Epithelial cell of esophagus (primary cell): ENCODE data around the gene NCOA7.

ENCODE experiments used
- DNase-seq: peaks from one replicate; pipeline ENCODE4 v3.0.0; 2010; ENCODE audit warnings: low read depth
- H3K4me3 ChIP-seq: 2 replicates; pipeline ENCODE4 v1.5.1; 2011; ENCODE audit warnings: mild to moderate bottlenecking, low read length, control low read depth
- TF ChIP-seq, protein P1 (sequence below): IDR thresholded peaks from 2 replicates; pipeline ENCODE4 v1.5.1; 2011; ENCODE audit warnings: low read depth, mild to moderate bottlenecking, low read length, control low read depth, inconsistent platforms; ENCODE audit not compliant: insufficient read depth; ENCODE audit errors: missing control alignments

Gene NCOA7

DNA sequence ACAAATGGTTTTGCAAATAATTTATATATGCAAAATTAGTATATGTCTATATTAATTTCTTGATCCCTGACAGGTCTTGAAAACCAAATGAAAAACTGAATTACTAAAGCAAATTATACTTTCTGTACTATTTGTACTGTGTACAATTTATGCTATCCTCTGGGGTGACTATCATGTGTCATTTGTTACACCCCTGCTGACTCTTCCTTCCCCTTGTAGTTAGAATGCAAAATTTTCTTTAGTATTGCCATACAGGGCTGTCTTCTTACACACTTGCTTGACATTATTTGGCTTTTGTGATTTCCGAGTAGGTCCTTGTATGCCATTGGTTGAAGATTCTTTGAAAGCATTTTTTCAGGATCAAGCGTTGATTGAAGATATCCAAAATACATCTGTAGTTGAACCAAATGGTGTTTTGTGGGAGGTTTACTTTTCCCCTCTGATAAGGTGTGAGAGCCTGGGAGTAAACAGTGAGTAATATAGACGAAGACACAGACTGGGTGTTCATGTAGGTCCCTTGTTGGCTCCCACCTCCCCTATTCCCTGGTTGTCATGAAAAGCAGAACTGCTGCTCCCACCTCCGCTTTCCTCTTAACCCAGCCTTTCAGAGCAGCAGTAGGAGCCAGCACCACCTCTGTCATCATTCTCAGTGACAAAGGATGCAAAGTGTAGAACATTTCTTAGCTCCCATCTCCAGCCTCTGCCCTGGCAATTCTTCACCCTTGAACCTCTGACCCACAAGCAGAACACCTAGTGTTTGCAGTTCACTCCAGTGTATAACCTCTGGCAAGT, 29.0 kb downstream of the NCOA7 start:
- no peak for DNase-seq
- TF ChIP-seq, protein P1, sequence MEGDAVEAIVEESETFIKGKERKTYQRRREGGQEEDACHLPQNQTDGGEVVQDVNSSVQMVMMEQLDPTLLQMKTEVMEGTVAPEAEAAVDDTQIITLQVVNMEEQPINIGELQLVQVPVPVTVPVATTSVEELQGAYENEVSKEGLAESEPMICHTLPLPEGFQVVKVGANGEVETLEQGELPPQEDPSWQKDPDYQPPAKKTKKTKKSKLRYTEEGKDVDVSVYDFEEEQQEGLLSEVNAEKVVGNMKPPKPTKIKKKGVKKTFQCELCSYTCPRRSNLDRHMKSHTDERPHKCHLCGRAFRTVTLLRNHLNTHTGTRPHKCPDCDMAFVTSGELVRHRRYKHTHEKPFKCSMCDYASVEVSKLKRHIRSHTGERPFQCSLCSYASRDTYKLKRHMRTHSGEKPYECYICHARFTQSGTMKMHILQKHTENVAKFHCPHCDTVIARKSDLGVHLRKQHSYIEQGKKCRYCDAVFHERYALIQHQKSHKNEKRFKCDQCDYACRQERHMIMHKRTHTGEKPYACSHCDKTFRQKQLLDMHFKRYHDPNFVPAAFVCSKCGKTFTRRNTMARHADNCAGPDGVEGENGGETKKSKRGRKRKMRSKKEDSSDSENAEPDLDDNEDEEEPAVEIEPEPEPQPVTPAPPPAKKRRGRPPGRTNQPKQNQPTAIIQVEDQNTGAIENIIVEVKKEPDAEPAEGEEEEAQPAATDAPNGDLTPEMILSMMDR: no peak
- no peak overlapping the region for H3K4me3 ChIP-seq

DNA sequence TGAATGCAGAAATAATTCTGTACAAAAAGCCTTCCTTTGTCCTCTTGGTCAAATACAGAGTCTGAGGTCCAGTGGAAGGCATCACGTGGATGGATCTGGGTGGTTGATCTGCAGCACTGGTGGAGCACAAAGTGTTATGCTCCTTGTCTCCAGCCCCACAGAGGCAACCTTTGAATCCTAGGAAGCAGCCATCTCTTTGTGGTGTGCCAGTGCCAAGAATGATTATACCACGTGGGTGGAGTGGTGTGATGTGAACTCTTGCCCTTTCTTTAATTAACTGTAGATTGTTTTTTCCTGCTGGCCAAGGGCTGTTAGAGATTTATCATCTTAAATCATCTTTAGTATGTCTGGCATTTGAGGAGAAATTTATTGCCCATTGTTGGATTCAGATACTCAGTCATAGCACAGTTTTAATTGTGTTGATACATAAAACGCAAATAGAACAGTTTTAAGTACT, 31.1 kb downstream of the NCOA7 start:
- no peak overlapping the region for H3K4me3 ChIP-seq
- TF ChIP-seq, protein P1: no peak
- DNase-seq: no peak

DNA sequence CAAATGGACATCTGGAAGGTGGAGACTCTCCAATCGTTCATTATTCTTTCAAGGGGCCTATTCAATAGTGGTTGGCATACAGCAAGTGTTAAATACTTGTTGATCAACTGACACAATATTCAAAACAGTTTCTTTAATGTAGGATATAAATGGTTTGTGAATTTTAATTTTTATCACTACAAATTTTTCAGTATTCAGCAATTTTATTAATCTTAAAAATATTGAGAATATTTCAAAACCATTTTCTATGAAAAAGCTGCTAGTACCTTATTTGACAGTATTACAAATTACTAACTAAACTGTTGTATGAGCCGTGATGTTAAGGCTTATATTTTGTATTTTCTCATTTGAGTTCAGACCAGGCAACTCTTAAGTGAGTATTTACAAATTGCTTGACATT, 32.4 kb downstream of the NCOA7 start:
- TF ChIP-seq, protein P1: no peak
- H3K4me3 ChIP-seq: no peak overlapping the region
- no peak for DNase-seq

DNA sequence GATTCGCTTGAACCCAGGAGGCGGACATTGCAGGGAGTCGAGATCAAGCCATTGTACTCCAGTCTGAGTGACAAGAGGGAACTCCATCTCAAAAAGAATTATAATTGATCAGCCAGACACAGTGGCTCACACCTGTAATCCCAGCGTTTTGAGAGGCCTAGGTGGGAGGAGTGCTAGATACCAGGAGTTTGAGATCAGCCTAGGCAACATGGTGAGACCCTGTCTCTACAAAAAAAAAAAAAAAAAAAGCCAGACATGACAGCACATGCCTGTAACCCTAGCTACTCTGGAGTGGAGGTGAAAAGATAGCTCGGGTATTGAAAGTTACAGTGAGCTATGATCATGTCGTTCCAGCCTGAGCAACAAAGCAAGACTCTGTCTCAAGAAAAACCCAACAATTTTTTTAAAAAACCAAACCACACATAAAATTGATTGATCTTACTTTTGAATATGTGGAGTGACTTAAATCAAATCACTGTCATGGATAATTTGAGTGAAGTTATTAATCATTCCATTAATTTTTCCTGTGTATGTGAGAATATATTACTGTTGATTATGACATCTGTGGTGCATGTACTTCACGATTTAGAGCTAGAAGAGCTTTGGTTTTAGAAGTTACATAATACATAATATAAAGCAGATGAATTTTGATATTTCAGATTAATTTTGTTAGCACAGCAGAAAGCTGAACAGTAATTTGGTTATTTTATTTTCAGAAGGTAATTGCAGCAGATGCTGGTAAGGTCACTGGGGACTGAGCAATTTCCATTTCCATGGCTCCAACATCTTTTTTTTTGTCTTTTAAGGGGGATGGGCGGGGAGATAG, 34.4 kb downstream of the NCOA7 start:
- DNase-seq: no peak
- TF ChIP-seq, protein P1: no peak
- H3K4me3 ChIP-seq: no peak overlapping the region

DNA sequence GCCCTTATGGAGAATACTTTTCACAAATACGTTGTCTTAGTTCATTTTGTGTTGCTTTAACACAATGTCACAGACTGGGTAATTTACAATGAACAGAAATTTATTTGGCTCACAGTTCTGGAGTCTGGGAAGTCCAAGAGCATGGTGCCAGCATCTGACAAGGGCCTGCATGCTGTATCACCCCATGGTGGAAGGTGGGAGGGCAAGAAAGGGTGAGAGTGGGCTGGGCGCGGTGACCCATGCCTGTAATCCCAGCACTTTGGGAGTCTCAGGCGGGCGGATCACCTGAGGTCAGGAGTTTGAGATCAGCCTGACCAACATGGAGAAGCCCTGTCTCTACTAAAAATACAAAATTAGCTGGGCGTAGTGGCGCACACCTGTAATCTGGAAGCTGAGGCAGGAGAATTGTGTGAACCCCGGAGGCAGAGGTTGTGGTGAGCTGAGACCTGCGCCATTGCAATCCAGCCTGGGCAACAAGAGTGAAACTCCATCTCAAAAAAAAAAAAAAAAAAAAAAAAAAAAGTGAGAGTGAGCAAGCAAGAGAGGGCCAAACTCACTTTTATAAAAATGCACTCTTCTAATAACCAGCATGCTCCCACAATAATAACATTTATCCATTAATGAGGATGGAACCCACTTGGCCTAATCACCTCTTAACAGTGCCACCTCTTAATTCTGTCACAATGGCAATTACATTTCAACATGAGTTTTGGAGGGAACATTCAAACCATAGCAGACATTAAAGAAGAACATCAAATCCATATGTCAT, 36.1 kb downstream of the NCOA7 start:
- TF ChIP-seq, protein P1: no peak
- H3K4me3 ChIP-seq: no peak overlapping the region
- no peak for DNase-seq

DNA sequence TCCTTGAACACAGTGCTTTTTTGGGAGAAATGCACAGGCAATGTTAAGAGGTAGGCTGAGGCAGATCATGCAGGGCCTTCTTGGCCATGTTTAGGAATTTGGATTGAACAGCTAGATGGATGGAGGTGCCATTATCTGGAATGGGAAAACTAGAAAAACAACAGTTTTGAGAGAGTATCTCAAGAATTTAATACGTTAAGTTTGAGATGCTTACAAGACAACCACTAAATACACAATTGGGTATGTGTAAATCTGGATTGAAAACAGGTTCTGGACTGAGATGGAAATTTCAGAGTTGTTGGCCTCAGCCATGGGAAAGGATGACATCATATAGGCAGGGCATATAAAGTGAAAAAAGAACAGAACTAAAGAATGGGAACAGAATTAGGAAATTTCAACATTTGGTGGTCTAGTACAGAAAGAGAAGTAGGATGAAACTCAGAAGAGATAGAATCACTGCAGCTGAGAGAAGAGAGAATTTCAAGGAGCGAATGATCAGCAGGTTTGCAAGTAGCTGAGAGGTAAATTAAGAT, 37.1 kb downstream of the NCOA7 start:
- TF ChIP-seq, protein P1: no peak
- no peak for DNase-seq
- H3K4me3 ChIP-seq: no peak overlapping the region
